Osteoblast (primary cell): ENCODE results near the gene HNRNPM. TPM values are rescaled to one million over a fixed set of nuclear protein-coding genes. Genes with fewer than 3 reads are reported as not detected.

Experiments used
- DNase-seq: peaks from one replicate; pipeline ENCODE4 v3.0.0; 2011; ENCODE audit warnings: low spot score, mixed read lengths; ENCODE audit not compliant: insufficient read length; ENCODE audit errors: missing footprints
- H2AFZ ChIP-seq: 2 replicates; pipeline ENCODE4 v1.6.0; 2011; ENCODE audit warnings: mild to moderate bottlenecking, low read length
- H3K27ac ChIP-seq: 2 replicates; pipeline ENCODE4 v1.5.1; 2011; ENCODE audit warnings: mild to moderate bottlenecking, low read depth, low read length, moderate library complexity
- H3K27me3 ChIP-seq: 2 replicates; pipeline ENCODE4 v1.6.0; 2012; ENCODE audit warnings: mild to moderate bottlenecking, control low read depth, inconsistent platforms, low read length, moderate library complexity; ENCODE audit not compliant: insufficient read depth
- H3K36me3 ChIP-seq: 2 replicates; pipeline ENCODE4 v1.5.1; 2011; ENCODE audit warnings: mild to moderate bottlenecking, low read length, control low read depth, moderate library complexity; ENCODE audit not compliant: insufficient read depth
- H3K4me1 ChIP-seq: 2 replicates; pipeline ENCODE4 v1.5.1; 2011; ENCODE audit warnings: mild to moderate bottlenecking, low read length, control low read depth, moderate library complexity; ENCODE audit not compliant: insufficient read depth
- H3K4me2 ChIP-seq: 2 replicates; pipeline ENCODE4 v1.6.0; 2011; ENCODE audit warnings: mild to moderate bottlenecking, low read length; ENCODE audit not compliant: insufficient read depth
- H3K4me3 ChIP-seq: fragments of 200-600 bp; sonication (generic); 3 replicates; pipeline ENCODE4 v1.5.1; 2012; ENCODE audit warnings: mild to moderate bottlenecking, low read length, inconsistent platforms; ENCODE audit not compliant: insufficient read depth
- H3K79me2 ChIP-seq: 2 replicates; pipeline ENCODE4 v1.6.0; 2012; ENCODE audit warnings: mild to moderate bottlenecking, low read length, control low read depth, inconsistent platforms; ENCODE audit not compliant: insufficient read depth
- H3K9me3 ChIP-seq: 2 replicates; pipeline ENCODE4 v1.5.1; 2011; ENCODE audit warnings: low read depth, low read length, control low read depth
- H4K20me1 ChIP-seq: 2 replicates; pipeline ENCODE4 v1.6.0; 2012; ENCODE audit warnings: mild to moderate bottlenecking, low read length, control low read depth; ENCODE audit not compliant: insufficient read depth
- CTCF ChIP-seq: IDR thresholded peaks from 2 replicates; pipeline ENCODE4 v1.5.1; 2011; ENCODE audit warnings: mild to moderate bottlenecking, low read depth, low read length, moderate library complexity; ENCODE audit errors: extremely low read depth
- total RNA-seq: library from RNA; depleted of rRNA; stranded (reverse); fragments of >200 nt; gene quantifications from 2 replicates; pipeline ENCODE4 v1.2.3, GENCODE V29; 2012

Gene HNRNPM
- total RNA-seq, 1 donor: 39.4 TPM

GRCh38 chr19:8528500-8528899 lies 83.7 kb downstream of the HNRNPM start:
- Histone ChIP-seq H3K4me2 (no peak overlapping the region), H2AFZ (no peak overlapping the region), H3K9me3 (no peaks in the 10 kb centered on the region), H3K36me3 (no peaks in the 10 kb centered on the region), H3K4me3 (no peak overlapping the region), H3K27me3 (no peaks in the 10 kb centered on the region), H3K79me2 (peaks cover 5% of the 10 kb centered on the region), H4K20me1 (peaks cover 19% of the 10 kb centered on the region), H3K4me1 (peaks cover 8% of the 10 kb centered on the region), H3K27ac (no peak overlapping the region)
- TF ChIP-seq CTCF: no peak
- peak; percentile 62 for DNase-seq

- Histone ChIP-seq H3K4me3 (no peak overlapping the region), H3K27ac (no peak overlapping the region), H3K4me2 (no peak overlapping the region), H4K20me1 (peaks cover 19% of the 10 kb centered on the region), H3K27me3 (no peaks in the 10 kb centered on the region), H3K4me1 (peaks cover 8% of the 10 kb centered on the region), H2AFZ (no peak overlapping the region), H3K36me3 (no peaks in the 10 kb centered on the region), H3K79me2 (peaks cover 5% of the 10 kb centered on the region), H3K9me3 (no peaks in the 10 kb centered on the region)
- no peak for TF ChIP-seq CTCF
- peak; percentile 59 for DNase-seq
Observed at GRCh38 chr19:8529369-8530006, 84.7 kb downstream of the HNRNPM start.

GRCh38 chr19:8530061-8530679 lies 85.4 kb downstream of the HNRNPM start:
- no peak for TF ChIP-seq CTCF
- DNase-seq: peak; percentile 30
- Histone ChIP-seq H3K79me2 (peaks cover 5% of the 10 kb centered on the region), H2AFZ (no peak overlapping the region), H3K4me3 (no peak overlapping the region), H3K9me3 (no peaks in the 10 kb centered on the region), H3K4me1 (peaks cover 6% of the 10 kb centered on the region), H4K20me1 (peaks cover 19% of the 10 kb centered on the region), H3K27ac (no peak overlapping the region), H3K27me3 (no peaks in the 10 kb centered on the region), H3K36me3 (no peaks in the 10 kb centered on the region), H3K4me2 (no peak overlapping the region)

GRCh38 chr19:8531470-8531869 lies 86.7 kb downstream of the HNRNPM start:
- Histone ChIP-seq H3K79me2 (peaks cover 5% of the 10 kb centered on the region), H3K4me2 (no peak overlapping the region), H2AFZ (no peak overlapping the region), H3K27me3 (no peaks in the 10 kb centered on the region), H4K20me1 (peaks cover 19% of the 10 kb centered on the region), H3K4me3 (no peak overlapping the region), H3K36me3 (no peaks in the 10 kb centered on the region), H3K27ac (no peak overlapping the region), H3K4me1 (peaks cover 5% of the 10 kb centered on the region), H3K9me3 (no peaks in the 10 kb centered on the region)
- DNase-seq: peak; percentile 26
- no peak for TF ChIP-seq CTCF
